Testis (tissue), 3 donors: ENCODE data around the gene SIPA1L2. TPM values are rescaled to one million over a fixed set of nuclear protein-coding genes. Genes with fewer than 3 reads are reported as not detected.

Experiments
- DNase-seq: peaks from one replicate; pipeline ENCODE4 v3.0.0-alpha.2; 2019
- H3K27ac ChIP-seq, 2 donors: fragments of 200-600 bp; sonication (generic); one replicate each; pipeline ENCODE4 v1.5.1; 2019
- H3K27me3 ChIP-seq: fragments of 200-600 bp; sonication (generic); one replicate; pipeline ENCODE4 v1.5.1; 2019
- H3K36me3 ChIP-seq: fragments of 200-600 bp; sonication (generic); one replicate; pipeline ENCODE4 v1.5.1; 2017; ENCODE audit warnings: low read depth; ENCODE audit errors: missing control alignments
- H3K4me1 ChIP-seq: fragments of 200-600 bp; sonication (generic); one replicate; pipeline ENCODE4 v1.5.1; 2019
- H3K4me3 ChIP-seq, 2 donors: fragments of 200-600 bp; sonication (generic); one replicate each; pipeline ENCODE4 v1.5.1; 2017 to 2019
- H3K9me3 ChIP-seq: fragments of 200-600 bp; sonication (generic); one replicate; pipeline ENCODE4 v1.5.1; 2017
- POLR2A ChIP-seq: fragments of 450-650 bp; IDR thresholded peaks from one replicate; pipeline ENCODE4 v1.6.1; 2017; ENCODE audit warnings: antibody characterized with exemption, mild to moderate bottlenecking, moderate library complexity
- WGBS, 2 donors: methylation state at CpG; one replicate each; pipeline ENCODE4 v1.1.5; 2018; 5-methylcytosine and 5-hydroxymethylcytosine counted together
- intact Hi-C: fragments of 100-400 bp; cut with DNase I; formaldehyde crosslinking; loops from one replicate; pipeline ENCODE4 v1.15.1; 2023; ENCODE audit warnings: low total_unique reads
- polyA plus RNA-seq: library from polyadenylated mRNA; stranded (reverse); fragments of 350-450 nt; fragmentation: Illumina TruSeq; extraction: RNeasy Lipid Tissue Mini Kit (QIAGEN cat#74804); gene quantifications from one replicate; pipeline ENCODE4 v1.2.3, GENCODE V29; 2014; ENCODE audit warnings: low read depth, low replicate concordance; ENCODE audit not compliant: insufficient read depth
- total RNA-seq, 2 donors: library from RNA; depleted of rRNA; stranded (reverse); fragments of >200 nt; gene quantifications; one replicate each; pipeline ENCODE4 v1.2.3, GENCODE V29; 2016
- TF ChIP-seq, protein P1 (sequence below), 3 experiments: fragments of 450-650 bp in 2 of 3; fragments of 200-600 bp in 1 of 3; sonication (generic) in 1 of 3; IDR thresholded peaks; one replicate each; pipeline ENCODE4 v1.5.1; 2016 to 2019; ENCODE audit warnings: antibody characterized with exemption in 3 of 3, mild to moderate bottlenecking in 2 of 3, moderate library complexity in 1 of 3

Gene SIPA1L2
- total and polyA plus RNA-seq, 3 donors from 2014 or later, result 19.5 to 43.4 (median 36.1) TPM

DNA sequence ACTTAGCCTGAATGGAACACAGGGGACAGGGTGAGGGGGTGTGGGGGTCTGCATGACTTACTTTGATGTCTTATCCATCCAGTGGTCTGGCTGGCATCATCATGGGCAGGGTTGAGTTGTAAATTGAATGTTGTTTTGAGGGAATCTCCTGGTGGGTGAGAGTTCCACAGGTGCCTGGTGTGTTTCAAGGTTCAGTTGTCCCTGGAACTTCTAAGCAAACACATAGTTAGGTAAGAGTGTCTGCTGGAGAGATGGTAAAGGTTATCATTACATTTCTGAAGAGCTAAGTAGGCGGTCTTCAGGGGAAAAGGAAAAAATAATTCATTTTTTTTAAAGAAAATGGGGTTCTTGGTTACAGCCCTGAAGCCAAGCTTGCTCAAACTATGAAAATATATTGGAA, 46.0 kb upstream of the SIPA1L2 start:
- H3K27me3 ChIP-seq, result no peaks in the 10 kb centered on the region
- 91 to 94% methylated on average over 1 of the region's 1 CpG for WGBS, 2 donors
- intact Hi-C loops, result no loop called here
- H3K4me1 ChIP-seq, result no peaks in the 10 kb centered on the region
- no peak for DNase-seq
- H3K4me3 ChIP-seq, result no peak overlapping the region
- no peaks in the 10 kb centered on the region for H3K36me3 ChIP-seq
- no peaks in the 10 kb centered on the region for H3K9me3 ChIP-seq
- H3K27ac ChIP-seq, result no peak overlapping the region
- TF ChIP-seq, protein P1, sequence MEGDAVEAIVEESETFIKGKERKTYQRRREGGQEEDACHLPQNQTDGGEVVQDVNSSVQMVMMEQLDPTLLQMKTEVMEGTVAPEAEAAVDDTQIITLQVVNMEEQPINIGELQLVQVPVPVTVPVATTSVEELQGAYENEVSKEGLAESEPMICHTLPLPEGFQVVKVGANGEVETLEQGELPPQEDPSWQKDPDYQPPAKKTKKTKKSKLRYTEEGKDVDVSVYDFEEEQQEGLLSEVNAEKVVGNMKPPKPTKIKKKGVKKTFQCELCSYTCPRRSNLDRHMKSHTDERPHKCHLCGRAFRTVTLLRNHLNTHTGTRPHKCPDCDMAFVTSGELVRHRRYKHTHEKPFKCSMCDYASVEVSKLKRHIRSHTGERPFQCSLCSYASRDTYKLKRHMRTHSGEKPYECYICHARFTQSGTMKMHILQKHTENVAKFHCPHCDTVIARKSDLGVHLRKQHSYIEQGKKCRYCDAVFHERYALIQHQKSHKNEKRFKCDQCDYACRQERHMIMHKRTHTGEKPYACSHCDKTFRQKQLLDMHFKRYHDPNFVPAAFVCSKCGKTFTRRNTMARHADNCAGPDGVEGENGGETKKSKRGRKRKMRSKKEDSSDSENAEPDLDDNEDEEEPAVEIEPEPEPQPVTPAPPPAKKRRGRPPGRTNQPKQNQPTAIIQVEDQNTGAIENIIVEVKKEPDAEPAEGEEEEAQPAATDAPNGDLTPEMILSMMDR (IDR thresholded peaks at IDR 0.05), result no peak
- no peak for TF ChIP-seq POLR2A

DNA sequence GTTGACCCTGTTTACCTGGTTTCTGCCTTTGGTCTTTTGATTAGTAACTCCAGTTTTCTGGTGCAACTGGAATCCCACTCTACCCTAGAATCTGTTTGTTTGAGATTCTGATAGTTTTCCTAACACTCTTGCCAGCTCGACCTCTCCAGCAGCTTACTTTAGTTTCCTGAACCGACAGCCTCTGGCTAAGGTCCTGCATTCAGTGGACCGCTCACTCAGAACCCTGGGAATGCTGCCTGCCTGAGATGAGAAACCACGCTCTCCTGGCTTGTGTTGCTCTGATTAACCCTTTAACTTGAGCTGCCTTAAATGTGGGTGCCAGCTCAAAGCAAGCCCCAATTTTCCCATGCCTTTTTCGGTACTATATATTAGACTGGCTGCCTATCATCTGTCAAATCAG, 45.3 kb upstream of the SIPA1L2 start:
- Histone ChIP-seq H3K4me3 (no peak overlapping the region), H3K4me1 (no peaks in the 10 kb centered on the region), H3K9me3 (no peaks in the 10 kb centered on the region), H3K27me3 (no peaks in the 10 kb centered on the region), H3K36me3 (no peaks in the 10 kb centered on the region), H3K27ac (no peak overlapping the region)
- no peak for DNase-seq
- WGBS, 2 donors, result 76% methylated on average over 4 to 5 of the region's 5 CpGs
- intact Hi-C loops, result no loop called here
- TF ChIP-seq, protein P1 (IDR thresholded peaks at IDR 0.05), result no peak
- TF ChIP-seq POLR2A, result no peak

DNA sequence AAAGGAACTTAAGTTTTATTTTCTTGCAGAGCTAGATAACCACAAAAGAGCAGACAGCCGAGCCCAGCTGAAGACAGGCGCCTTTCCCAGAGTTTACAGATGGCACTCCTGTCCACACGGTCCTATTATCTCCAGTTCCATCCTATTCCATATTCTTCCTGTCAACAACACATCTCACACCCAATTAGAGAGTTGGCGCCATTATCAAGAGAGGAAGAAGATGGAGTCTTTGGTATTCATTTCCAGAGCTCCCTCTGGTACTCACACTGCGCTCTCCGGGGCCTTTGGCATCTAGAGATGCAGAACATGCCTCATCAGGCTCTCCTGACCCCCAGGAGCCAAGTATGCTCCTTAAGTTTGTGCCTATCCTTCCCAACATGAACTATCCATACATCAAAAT, 43.3 kb upstream of the SIPA1L2 start:
- 82 to 85% methylated on average over 6 of the region's 6 CpGs for WGBS, 2 donors

GRCh38 chr1:232669981-232670747, 40.2 kb upstream of the SIPA1L2 start:
- Histone ChIP-seq H3K4me3 (no peak overlapping the region), H3K27ac (no peak overlapping the region), H3K9me3 (no peaks in the 10 kb centered on the region), H3K4me1 (no peaks in the 10 kb centered on the region), H3K27me3 (no peaks in the 10 kb centered on the region), H3K36me3 (no peaks in the 10 kb centered on the region)
- no peak for TF ChIP-seq POLR2A
- TF ChIP-seq, protein P1 (IDR thresholded peaks at IDR 0.05), result no peak
- 78 to 79% methylated on average over 11 of the region's 11 CpGs for WGBS, 2 donors
- intact Hi-C loops, result no loop called here
- no peak for DNase-seq

More for the DNA sequence above, 43.3 kb upstream of the SIPA1L2 start:
- intact Hi-C loops, result no loop called here
- TF ChIP-seq, protein P1 (IDR thresholded peaks at IDR 0.05), result no peak
- no peak for TF ChIP-seq POLR2A
- Histone ChIP-seq H3K36me3 (no peaks in the 10 kb centered on the region), H3K4me1 (no peaks in the 10 kb centered on the region), H3K27me3 (no peaks in the 10 kb centered on the region), H3K9me3 (no peaks in the 10 kb centered on the region), H3K4me3 (no peak overlapping the region), H3K27ac (no peak overlapping the region)
- no peak for DNase-seq

GRCh38 chr1:232667778-232668165, 37.8 kb upstream of the SIPA1L2 start:
- Histone ChIP-seq H3K36me3 (no peaks in the 10 kb centered on the region), H3K4me1 (no peaks in the 10 kb centered on the region), H3K4me3 (no peak overlapping the region), H3K27ac (no peak overlapping the region), H3K9me3 (no peaks in the 10 kb centered on the region), H3K27me3 (no peaks in the 10 kb centered on the region)
- 35 to 63% methylated on average over 4 of the region's 4 CpGs for WGBS, 2 donors
- intact Hi-C loops, result no loop called here
- DNase-seq, result no peak
- TF ChIP-seq POLR2A, result no peak
- TF ChIP-seq, protein P1 (IDR thresholded peaks at IDR 0.05), result no peak
